Heart right ventricle (tissue), 16 donors: ENCODE measurements around the gene PLK1. TPM values are rescaled to one million over a fixed set of nuclear protein-coding genes. Genes with fewer than 3 reads are reported as not detected.

ENCODE experiments used
- ATAC-seq, 8 donors: fragments of 200-7000 bp; cut with Tn5 transposase; one replicate each; pipeline ENCODE4 v1.9.1; 2020; ENCODE audit warnings: mild to moderate bottlenecking in 8 of 8, moderate library complexity in 8 of 8, moderate number of reproducible peaks in 1 of 8
- DNase-seq, 2 donors: peaks; one replicate each; pipeline ENCODE4 v3.0.0-alpha.2; 2020
- H3K27ac ChIP-seq, 10 donors: fragments of 200-600 bp; sonication (generic) in 2 of 10; one replicate each; pipeline versions ENCODE4 v1.5.0 to v1.8.0; 2020 to 2022; ENCODE audit warnings: mild to moderate bottlenecking in 3 of 10
- H3K27me3 ChIP-seq, 7 donors: fragments of 200-600 bp; one replicate each; pipeline ENCODE4 v1.8.0; 2021 to 2022; ENCODE audit warnings: mild to moderate bottlenecking in 2 of 7
- H3K36me3 ChIP-seq, 9 donors: fragments of 200-600 bp; sonication (generic) in 1 of 9; one replicate each; pipeline versions ENCODE4 v1.5.0 to v1.8.0; 2020 to 2022; ENCODE audit warnings: mild to moderate bottlenecking in 2 of 9
- H3K4me1 ChIP-seq, 9 donors: fragments of 200-600 bp; sonication (generic) in 1 of 9; one replicate each; pipeline versions ENCODE4 v1.5.0 to v1.8.0; 2020 to 2022; ENCODE audit warnings: mild to moderate bottlenecking in 4 of 9
- H3K4me3 ChIP-seq, 10 donors: fragments of 200-600 bp; sonication (generic) in 2 of 10; one replicate each; pipeline versions ENCODE4 v1.5.0 to v1.8.0; 2020 to 2022; ENCODE audit warnings: mild to moderate bottlenecking in 7 of 10, moderate library complexity in 2 of 10
- H3K9me3 ChIP-seq, 11 donors: fragments of 200-600 bp in 10 of 11; sonication (generic) in 2 of 11; one replicate each; pipeline versions ENCODE4 v1.5.0 to v1.8.0; 2013 to 2022; ENCODE audit warnings: mild to moderate bottlenecking in 2 of 11, control low read depth in 1 of 11, moderate library complexity in 1 of 11
- CTCF ChIP-seq, 9 donors: fragments of 200-600 bp; sonication (generic) in 2 of 9; IDR thresholded peaks; one replicate each; pipeline versions ENCODE4 v1.5.0 to v1.8.0; 2021 to 2022; ENCODE audit warnings: antibody characterized with exemption in 9 of 9, mild to moderate bottlenecking in 5 of 9, moderate library complexity in 1 of 9
- WGBS, 2 donors: extraction: QIAGEN DNeasy Blood & Tissue Kit; methylation state at CpG; one replicate each; pipeline ENCODE4 v1.1.7; 2013; ENCODE audit warnings: inconsistent platforms in 1 of 2; 5-methylcytosine and 5-hydroxymethylcytosine counted together
- intact Hi-C, 10 donors: fragments of 100-400 bp; cut with DNase I; formaldehyde crosslinking; loops; one replicate each; pipeline versions ENCODE4 v1.11.1 to v1.14.2; 2022
- polyA plus RNA-seq, 2 donors: library from polyadenylated mRNA; stranded (reverse); fragments of 200-250 nt; gene quantifications; one replicate each; pipeline ENCODE4 v1.2.3, GENCODE V29; 2013
- total RNA-seq, 10 donors: library from RNA; stranded (reverse); fragmentation: NEBNext Ultra II Directional in 3 of 10; extraction: Animal tissue kit (Norgen Biotek cat#: 25700) in 3 of 10; gene quantifications; one replicate each; pipeline versions ENCODE4 v1.2.1 to v1.2.4, GENCODE V29; 2021 to 2023
- donor health status: Arrhythmogenic right ventricular cardiomyopathy.
- donor health status: ischemic (EF 13 %, LVEDD 7.1; RV severe dilation, severe dysfunction).
- donor health status: healthy with polysubstance abuse.
- donor health status: DM: no; HTN: yes; CAD: no.
- donor health status: DM: no; HTN: no; CAD: no.
- donor health status: ischemic (EF 25% LVEDD 6.9; RV normal size, moderate dysfunction).
- donor health status: ischemic (EF 25% LVEDD 5.7; RV mildly dilated, moderate dysfunction).
- donor health status: healthy.
- donor health status: DM: yes; HTN: yes; CAD: no.
- donor health status: Ischemic cardiomyopathy.
- donor health status: ischemic (EF 35%, LVEDD 5.7; RV mildly dilated, moderate dysfunction).
- donor health status: nonischemic (EF 11% LVEDD 7.7; RV severe dilation, severe dysfunction).
- donor health status: DM: yes; HTN: yes; CAD: no.
- donor health status: PGD.
- donor health status: ischemic (EF 29% LVEDD 5.4; RV normal size, mild dysfunction).
- donor health status: nonischemic (EF 23%, LVEDD 6.1; RV moderate dilation, normal function).

Gene PLK1
- total and polyA plus RNA-seq, 12 donors: 0.32 to 6.0 (median 0.97) TPM

GRCh38 chr16:23700509-23700908 lies 21.8 kb downstream of the PLK1 start:
- no peak for TF ChIP-seq CTCF (IDR thresholded peaks at IDR 0.05)
- 16 to 21% methylated on average over 8 of the region's 8 CpGs for WGBS, 2 donors

DNA sequence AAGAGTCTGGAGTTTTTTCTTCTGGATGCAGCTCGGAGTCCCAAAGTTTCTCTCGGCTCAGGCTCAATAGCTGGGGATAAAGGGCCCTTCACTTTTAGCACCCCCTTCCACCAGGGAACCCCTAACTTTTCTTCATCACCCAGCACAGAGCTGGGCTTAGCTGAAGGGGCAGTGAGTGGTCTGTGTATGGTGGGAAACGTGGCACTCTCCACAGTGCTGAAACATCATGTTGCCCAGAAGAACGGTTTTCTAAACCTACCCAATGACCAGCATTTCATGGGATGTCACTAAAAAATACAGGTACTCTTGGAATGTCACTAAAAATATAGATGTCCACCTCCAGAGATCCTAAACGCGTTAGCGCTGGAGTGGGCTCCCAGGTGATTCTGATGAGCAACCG lies 22.4 kb downstream of the PLK1 start:
- ATAC-seq (no peak), DNase-seq (no peak)
- 74 to 79% methylated on average over 8 of the region's 8 CpGs for WGBS, 2 donors
- no peak for TF ChIP-seq CTCF (IDR thresholded peaks at IDR 0.05)
- intact Hi-C loops: no loop called here
- H3K27ac ChIP-seq: no peak overlapping the region
- no peaks in the 10 kb centered on the region for H3K4me1 ChIP-seq
- peaks cover 0 to 27% (median 5%) of the 10 kb centered on the region in 7 donors for H3K27me3 ChIP-seq
- H3K36me3 ChIP-seq: no peaks in the 10 kb centered on the region
- H3K4me3 ChIP-seq: no peak overlapping the region
- peaks cover 0 to 12% (median 5%) of the 10 kb centered on the region in 11 donors for H3K9me3 ChIP-seq

More at GRCh38 chr16:23700509-23700908, 21.8 kb downstream of the PLK1 start:
- ATAC-seq (no peak), DNase-seq (no peak)
- intact Hi-C loops: no loop called here
- Histone ChIP-seq H3K4me1 (no peaks in the 10 kb centered on the region), H3K27me3 (peaks cover 0 to 26% (median 5%) of the 10 kb centered on the region in 7 donors), H3K9me3 (peaks cover 0 to 12% (median 5%) of the 10 kb centered on the region in 11 donors), H3K4me3 (no peak overlapping the region), H3K36me3 (no peaks in the 10 kb centered on the region), H3K27ac (no peak overlapping the region)

DNA sequence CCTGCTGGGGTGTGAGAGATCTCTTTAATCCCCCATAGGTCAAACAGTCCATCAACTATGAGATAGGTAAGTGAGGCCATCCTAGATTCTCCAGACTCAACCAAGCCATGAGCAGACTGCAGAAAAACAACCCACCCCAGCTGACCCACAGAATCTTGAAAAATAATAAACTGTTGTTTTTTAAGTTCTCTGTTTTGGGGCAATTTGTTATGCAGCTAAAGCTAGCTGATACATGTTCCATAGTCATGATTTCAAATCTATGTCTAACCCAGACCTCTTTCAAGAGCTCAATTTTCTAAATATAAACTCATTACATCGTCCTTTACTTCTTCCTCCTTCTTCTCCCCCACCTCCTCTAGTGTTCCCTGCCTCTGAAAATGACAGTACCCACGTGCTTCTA lies 24.3 kb downstream of the PLK1 start:
- TF ChIP-seq CTCF (IDR thresholded peaks at IDR 0.05): no peak
- 63 to 70% methylated on average over 2 of the region's 2 CpGs for WGBS, 2 donors
- peaks cover 0 to 12% (median 5%) of the 10 kb centered on the region in 11 donors for H3K9me3 ChIP-seq

DNA sequence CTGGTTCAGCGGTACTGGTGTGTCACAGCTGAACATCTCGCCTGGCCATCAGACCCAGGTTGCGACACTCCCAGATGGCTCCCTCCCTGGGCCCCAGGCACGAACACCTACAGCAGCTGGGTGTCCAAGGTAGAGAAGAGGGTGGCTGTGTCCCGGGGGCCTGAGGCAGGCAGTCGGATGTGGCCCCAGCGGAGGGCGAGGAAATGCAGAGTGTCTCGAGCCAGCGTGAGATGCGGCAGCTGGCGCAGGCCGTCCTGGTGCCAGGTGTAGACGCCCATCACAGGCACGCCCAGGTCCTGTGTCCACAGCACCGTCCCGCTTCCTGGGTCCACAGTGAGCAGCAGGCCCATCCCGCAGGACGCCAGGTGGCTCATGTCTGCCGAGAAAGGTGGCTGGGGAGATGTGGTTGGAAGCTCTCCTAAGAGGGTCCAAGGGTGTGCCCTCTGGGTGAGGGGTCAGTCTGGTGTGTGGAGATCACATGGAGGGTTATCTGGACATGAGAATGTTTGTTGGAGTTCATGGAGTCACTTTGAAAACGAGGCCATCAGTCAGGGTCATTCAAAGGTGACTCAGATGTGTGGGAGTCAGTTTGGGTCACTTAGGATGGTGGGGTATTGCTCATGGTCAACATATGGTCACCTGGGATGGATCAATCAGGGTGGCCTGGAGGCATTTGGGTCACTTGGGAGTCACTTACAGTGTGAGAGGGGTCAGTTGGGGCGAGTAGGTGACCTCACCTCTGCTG lies 26.3 kb downstream of the PLK1 start:
- H3K27me3 ChIP-seq: peaks cover 0 to 35% (median 5%) of the 10 kb centered on the region in 7 donors
- H3K4me3 ChIP-seq: no peak overlapping the region
- H3K9me3 ChIP-seq: peaks cover 0 to 27% (median 14%) of the 10 kb centered on the region in 11 donors
- TF ChIP-seq CTCF (IDR thresholded peaks at IDR 0.05): no peak
- ATAC-seq (no peak), DNase-seq (no peak)
- H3K27ac ChIP-seq: no peak overlapping the region
- WGBS, 2 donors: 85 to 88% methylated on average over 22 of the region's 22 CpGs
- H3K36me3 ChIP-seq: no peaks in the 10 kb centered on the region
- H3K4me1 ChIP-seq: no peaks in the 10 kb centered on the region
- intact Hi-C loops: no loop called here

More for the DNA sequence above, 24.3 kb downstream of the PLK1 start:
- H3K36me3 ChIP-seq: no peaks in the 10 kb centered on the region
- no peak for DNase-seq
- no peaks in the 10 kb centered on the region for H3K4me1 ChIP-seq
- intact Hi-C loops: no loop called here
- H3K27ac ChIP-seq: no peak overlapping the region
- ATAC-seq: no peak
- peaks cover 0 to 39% (median 5%) of the 10 kb centered on the region in 7 donors for H3K27me3 ChIP-seq
- no peak overlapping the region for H3K4me3 ChIP-seq
